ENCODE results near the gene MMD2.
A peak's percentile ranks its signal among the peaks of the same experiment; 100 is the strongest.
"Not testable (repeated sequence)": the region's sequence is repeated elsewhere in the genome, so short reads cannot be mapped to it uniquely, and the experiment has no call there.

Gene MMD2

DNA sequence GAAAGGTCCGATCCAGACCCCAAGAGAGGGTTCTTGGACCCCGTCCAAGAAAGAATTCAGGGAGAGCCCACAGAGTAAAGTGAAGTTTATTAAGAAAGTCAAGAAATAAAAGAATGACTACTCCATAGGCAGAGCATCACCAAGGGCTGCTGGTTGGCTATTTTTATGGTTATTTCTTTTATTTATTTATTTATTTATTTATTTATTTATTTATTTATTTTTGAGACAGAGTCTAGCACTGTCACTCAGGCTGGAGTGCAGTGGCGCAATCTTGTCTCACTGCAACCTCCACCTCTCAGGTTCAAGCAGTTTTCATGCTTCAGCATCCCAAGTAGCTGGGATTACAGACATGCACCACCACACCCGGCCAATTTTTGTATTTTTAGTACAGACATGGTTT, 65.8 kb downstream of the MMD2 start:
- DNase-seq: not testable (repeated sequence)

DNA sequence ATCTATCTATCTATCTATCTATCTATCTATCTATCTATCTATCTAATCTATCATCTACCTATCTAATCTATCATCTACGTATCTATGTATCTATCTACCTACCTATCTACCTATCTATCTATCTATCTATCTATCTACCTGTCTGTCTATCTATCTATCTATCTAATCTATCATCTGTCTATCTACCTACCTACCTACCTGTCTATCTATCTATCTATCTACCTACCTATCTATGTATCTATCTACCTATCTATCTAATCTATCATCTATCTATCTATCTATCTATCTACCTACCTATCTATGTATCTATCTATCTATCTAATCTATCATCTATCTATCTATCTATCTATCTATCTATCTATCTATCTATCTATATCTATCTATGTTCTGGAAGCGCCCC, 67.5 kb downstream of the MMD2 start:
- not testable (repeated sequence) for DNase-seq

GRCh38 chr7:4889682-4890081, 69.3 kb downstream of the MMD2 start:
- DNase-seq: no peak

GRCh38 chr7:4888161-4888560, 70.8 kb downstream of the MMD2 start:
- no peak for DNase-seq

DNA sequence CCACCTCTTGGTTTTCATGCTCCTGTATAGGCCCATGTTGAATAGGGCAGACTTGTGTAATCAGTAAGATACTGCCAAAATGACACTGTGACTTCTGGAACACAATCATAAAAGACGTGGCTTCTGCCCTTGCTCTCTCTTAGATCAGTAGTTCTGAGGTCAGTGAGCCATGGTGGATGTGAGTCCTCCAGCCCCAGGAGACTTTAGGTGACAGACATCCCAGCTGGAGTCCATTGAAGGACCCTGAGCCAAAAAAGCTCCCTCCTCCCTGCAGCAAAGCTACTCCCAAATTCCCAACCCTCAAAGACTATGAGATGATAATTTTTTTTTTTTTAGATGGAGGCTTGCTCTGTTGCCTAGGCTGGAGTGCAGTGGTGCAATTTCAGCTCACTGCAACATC, 72.3 kb downstream of the MMD2 start:
- no peak for DNase-seq

DNA sequence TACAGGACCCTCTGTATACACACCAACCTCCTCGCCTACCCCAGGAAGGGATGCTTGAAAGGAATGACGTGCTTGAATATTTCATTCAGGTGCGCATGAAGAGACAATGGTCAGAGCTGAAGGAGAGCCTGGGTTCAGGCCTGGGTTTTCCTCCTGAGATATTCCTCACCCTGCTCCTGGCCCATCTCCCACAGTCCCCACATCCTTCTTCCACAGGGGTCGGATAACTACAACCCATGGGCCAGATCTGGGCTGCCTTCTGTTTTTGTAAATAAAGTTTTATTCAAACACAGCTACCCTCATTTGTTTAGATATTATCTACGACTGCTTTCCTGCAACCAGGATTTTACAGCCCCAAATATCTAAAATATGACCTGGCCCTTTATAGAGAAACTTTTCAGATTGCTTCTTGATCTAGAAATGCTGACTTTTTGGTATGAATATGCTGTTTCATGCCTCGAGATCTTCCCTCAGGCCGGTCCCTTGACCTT, 73.6 kb downstream of the MMD2 start:
- DNase-seq: no peak

- DNase-seq: no peak
Observed at GRCh38 chr7:4884164-4884563, 74.8 kb downstream of the MMD2 start.

DNA sequence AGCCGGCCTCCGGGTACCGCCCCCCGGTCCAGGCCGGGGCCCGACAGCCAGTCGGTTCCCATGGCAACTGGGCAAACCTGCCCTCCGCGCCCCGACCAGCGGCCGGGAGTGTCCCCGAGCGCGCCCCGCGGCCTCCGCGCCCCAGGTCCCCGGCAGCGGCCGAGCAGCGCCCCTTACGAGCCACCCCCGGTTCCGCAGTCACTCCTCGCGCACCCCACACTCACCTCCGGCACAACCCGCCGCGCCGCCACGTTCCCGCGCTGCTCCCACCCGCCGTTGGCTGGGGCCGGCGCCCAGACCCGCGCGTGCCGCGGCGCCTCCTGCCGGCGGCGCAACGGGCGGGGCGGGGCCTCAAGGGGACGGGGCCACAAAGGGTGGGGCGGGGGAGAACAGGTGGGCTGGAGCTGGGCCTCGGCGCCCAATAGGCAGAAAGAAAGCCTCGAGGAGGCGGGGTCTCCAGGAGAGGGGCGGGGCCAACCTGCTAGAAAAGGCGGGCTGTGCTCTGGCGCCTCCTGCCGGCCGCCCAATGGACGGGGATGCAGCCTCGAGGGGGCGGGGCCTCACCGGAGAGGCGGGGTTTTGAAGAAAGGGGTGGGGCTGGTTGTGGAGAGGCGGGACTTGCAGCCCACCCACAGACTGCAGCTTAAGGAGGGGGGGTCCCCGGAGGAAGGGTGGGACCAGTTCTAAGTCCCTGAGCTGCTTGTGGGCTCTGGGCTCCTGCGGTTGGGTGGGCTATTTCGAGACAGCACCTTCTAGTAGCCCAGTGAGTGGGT, 75.4 kb downstream of the MMD2 start, which contains the start of gene RADIL:
TSS of gene RADIL (minus strand) at position 345 of the 773 bp plus-strand sequence. CDS start 5,577 bp downstream, outside the sequence.
- DNase-seq: peak; percentile 90

- DNase-seq: no peak
Observed at GRCh38 chr7:4883033-4883371, 76.0 kb downstream of the MMD2 start.

DNA sequence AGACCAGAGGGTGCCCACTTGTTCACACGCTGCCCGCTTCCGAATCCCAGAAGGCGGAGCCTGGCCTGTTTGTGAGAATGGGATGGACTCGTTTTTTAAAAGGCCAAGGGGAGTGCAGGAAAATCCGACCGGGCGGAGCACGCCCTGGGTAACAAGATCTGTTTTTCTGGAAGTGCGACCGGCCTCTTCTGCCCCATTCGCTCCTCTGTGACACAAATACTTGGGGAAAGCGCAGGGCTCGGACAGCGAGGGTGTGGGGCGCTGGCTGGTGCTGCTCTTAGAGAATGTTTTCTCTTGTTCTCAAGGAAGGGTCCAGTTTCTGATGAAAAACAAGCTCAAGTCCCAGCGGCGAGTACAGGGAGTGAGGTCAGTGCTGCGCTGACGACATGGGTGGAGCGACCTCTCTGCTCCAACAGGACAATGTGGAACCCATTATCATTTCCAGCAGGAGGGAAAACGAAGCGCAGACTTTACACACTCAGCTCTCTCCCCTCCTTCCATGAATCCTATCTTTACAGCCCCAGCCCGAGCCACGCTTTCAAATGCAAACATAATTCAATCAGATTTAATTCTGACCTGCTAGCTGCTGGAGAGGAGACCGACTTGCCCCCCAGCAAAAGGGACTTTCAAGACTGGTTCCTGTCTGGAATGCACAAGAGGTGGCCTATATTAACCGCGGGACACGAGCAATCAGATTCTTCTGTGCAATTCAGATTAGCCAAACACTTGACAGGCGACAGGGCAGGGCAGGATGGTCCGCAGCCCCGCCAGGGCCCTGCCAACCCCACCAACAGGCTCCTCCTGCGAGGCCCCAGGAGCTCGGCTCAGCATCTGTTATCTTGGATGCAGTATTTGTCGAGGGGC, 76.6 kb downstream of the MMD2 start:
- peak; percentile 12 for DNase-seq

GRCh38 chr7:4880218-4880617, 78.8 kb downstream of the MMD2 start:
- DNase-seq: no peak

GRCh38 chr7:4879396-4880081, 79.4 kb downstream of the MMD2 start:
- no peak for DNase-seq

GRCh38 chr7:4878336-4879335, 80.4 kb downstream of the MMD2 start:
- DNase-seq: no peak

DNA sequence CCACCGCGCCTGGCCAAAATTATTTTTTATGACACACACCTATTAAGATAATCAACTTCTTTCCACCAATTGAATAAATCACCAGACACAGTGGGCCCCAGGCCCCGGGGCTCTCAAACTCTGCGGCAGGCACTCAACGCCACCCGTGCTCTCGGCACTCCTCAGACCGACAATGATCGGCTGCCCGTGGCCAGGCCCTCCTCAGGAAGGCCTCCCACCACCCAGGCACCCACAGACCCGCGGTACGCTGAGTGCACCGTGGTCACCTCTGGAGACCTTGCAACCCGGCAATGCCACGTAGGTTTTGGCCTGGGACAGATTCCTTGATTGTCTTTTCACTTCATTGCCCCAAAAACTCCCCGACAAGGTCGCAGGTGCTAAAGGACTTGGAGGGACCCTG, 82.4 kb downstream of the MMD2 start:
- no peak for DNase-seq

DNA sequence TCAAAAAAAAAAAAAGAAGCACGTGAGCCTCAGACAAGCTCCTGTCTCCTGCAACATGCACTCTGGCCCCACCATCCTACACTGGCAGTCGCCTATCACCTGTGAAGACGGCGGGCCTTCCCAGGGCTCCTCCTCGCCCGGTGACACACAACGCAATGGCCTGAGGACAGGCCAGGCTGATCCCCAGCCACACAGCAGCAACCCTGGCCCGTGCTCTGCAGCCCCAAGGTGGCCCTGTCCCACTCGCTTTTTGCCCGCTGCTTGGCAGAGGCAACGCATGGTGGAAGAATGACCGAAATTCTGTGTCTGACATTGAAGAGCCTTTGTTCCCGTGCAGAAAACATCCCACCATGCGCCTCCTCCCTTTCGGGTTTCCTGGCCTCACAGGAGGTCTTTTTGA, 83.6 kb downstream of the MMD2 start:
- DNase-seq: no peak

DNA sequence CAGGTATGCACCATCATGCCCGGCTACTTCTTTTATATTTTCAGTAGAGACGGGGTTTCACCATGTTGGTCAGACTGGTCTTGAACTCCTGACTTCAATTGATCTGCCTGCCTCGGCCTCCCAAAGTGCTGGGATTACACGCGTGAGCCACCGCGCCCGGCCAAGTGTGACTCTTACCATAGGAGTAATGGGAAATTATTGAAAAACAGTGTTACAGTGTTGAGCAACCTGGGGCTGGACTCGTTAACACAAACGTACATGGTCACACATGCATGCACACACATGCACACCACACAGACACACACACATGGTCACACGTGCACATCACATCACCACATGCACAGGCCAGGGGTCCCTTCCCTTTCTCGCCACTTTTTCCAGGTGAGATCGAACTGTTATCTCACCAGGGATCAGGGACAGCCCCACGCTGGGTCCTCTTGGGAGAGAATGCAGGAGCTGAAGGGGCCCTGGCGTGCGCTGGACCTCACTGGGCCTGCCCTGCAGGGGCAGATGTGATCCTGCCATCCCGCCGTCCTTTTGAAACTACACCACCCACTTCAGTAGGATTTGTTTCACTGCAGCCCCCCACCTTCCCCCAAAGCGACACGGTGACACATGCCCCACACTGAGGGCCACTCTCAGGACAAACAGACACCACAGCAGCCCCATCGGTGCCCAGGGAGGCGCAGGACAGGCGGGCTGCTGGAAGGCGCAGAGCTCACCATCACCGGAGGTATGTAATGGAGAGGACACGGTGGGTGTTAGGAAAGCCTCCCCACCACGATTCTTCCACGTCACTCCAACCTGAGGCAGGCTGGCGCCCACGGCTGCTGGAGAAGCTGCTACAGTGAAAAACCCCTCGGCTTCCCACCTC, 85.7 kb downstream of the MMD2 start:
- no peak for DNase-seq

DNA sequence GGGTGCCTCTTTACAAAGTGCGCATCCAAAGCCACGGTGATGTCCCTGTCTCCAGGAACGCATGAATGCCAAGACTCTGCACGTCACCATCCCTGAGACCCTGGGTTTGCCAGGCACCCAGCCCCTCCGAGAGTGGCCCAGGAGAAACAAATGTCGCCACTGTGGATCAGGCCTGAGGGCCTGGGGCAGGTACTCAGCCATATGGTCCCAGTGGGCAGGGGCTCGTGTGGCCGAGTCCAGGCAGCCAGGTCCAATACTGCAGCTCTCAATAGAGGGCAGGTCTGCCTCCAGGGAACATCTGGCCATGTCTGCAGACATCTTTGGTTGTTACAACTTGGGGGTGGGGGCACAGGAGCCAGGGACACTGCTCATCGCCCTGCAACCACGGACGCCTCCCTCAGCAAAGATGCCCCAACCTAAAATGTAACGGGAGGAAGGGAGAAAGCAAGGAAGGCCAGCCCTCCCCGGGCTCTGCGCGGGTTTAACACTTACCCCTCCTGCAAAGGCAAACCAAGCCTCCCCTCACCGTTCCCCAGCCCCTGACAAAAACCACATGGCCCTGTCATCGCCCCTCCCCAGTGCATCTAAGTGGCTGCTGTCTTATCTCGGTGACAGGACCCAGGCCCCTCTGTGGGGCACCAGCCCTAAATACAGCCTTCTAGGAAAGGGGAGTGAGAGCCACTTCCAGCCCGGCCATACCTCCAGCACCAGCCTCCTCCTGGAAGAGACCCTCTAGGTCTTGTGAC, 86.9 kb downstream of the MMD2 start:
- DNase-seq: no peak

GRCh38 chr7:4871056-4871680, 87.8 kb downstream of the MMD2 start:
- DNase-seq: no peak

GRCh38 chr7:4868493-4868892, 90.5 kb downstream of the MMD2 start:
- no peak for DNase-seq

All from T1000 (cell line).